Fibroblast of lung (primary cell): ENCODE data around the gene PRDM13. TPM values are rescaled to one million over a fixed set of nuclear protein-coding genes. Genes with fewer than 3 reads are reported as not detected.
"Not testable (repeated sequence)": the region's sequence is repeated elsewhere in the genome, so short reads cannot be mapped to it uniquely, and the experiment has no call there.

ENCODE experiments used
- DNase-seq, 2 donors: peaks; one replicate each; pipeline versions ENCODE4 v3.0.0 to v3.0.0-alpha.2; 2010; ENCODE audit warnings: low read depth in 2 of 2
- H2AFZ ChIP-seq: 2 replicates; pipeline ENCODE4 v1.5.1; 2012; ENCODE audit warnings: low read length, control low read depth, inconsistent platforms
- H3K27ac ChIP-seq: 2 replicates; pipeline ENCODE4 v1.5.1; 2011; ENCODE audit warnings: low read length, control low read depth; ENCODE audit not compliant: insufficient read depth
- H3K27me3 ChIP-seq: 2 replicates; pipeline ENCODE4 v1.5.1; 2011; ENCODE audit warnings: mild to moderate bottlenecking, low read length; ENCODE audit not compliant: control insufficient read depth, insufficient read depth
- H3K36me3 ChIP-seq: 2 replicates; pipeline ENCODE4 v1.5.1; 2011; ENCODE audit warnings: low read length; ENCODE audit not compliant: control insufficient read depth, insufficient read depth
- H3K4me1 ChIP-seq: 2 replicates; pipeline ENCODE4 v1.5.1; 2011; ENCODE audit warnings: low read length; ENCODE audit not compliant: control insufficient read depth, insufficient read depth; ENCODE audit errors: extremely low read depth
- H3K4me2 ChIP-seq: 2 replicates; pipeline ENCODE4 v1.5.1; 2011; ENCODE audit warnings: low read length, control low read depth; ENCODE audit not compliant: insufficient read depth; ENCODE audit errors: extremely low read depth
- H3K4me3 ChIP-seq, 4 experiments: fragments of 200-600 bp in 1 of 4; sonication (generic) in 1 of 4; replicated peaks in 1 of 4; 2 replicates each; pipeline ENCODE4 v1.5.1; 2011 to 2016; ENCODE audit warnings: low read length in 4 of 4, low read depth in 3 of 4, mild to moderate bottlenecking in 3 of 4, control low read depth in 2 of 4, inconsistent platforms in 1 of 4, mixed read lengths in 1 of 4; ENCODE audit not compliant: insufficient read depth in 1 of 4; ENCODE audit errors: control extremely low read depth in 1 of 4
- H3K79me2 ChIP-seq: 2 replicates; pipeline ENCODE4 v1.5.1; 2012; ENCODE audit warnings: mild to moderate bottlenecking, low read length, inconsistent platforms; ENCODE audit not compliant: control insufficient read depth, insufficient read depth
- H3K9ac ChIP-seq: 2 replicates; pipeline ENCODE4 v1.5.1; 2011; ENCODE audit warnings: mild to moderate bottlenecking, low read length, control low read depth; ENCODE audit not compliant: insufficient read depth
- H3K9me3 ChIP-seq: 2 replicates; pipeline ENCODE4 v1.5.1; 2012; ENCODE audit warnings: low read depth, low read length; ENCODE audit not compliant: control insufficient read depth, insufficient read depth
- H4K20me1 ChIP-seq: 2 replicates; pipeline ENCODE4 v1.5.1; 2011; ENCODE audit warnings: low read length; ENCODE audit not compliant: control insufficient read depth, insufficient read depth; ENCODE audit errors: extremely low read depth
- CTCF ChIP-seq, 2 donors: IDR thresholded peaks in 1 of 2; conservative IDR thresholded peaks in 1 of 2; 1 replicate in 1 of 2; 2 replicates in 1 of 2; pipeline ENCODE4 v1.5.1; 2011 to 2012; ENCODE audit warnings: low read length in 2 of 2, control low read depth in 1 of 2, inconsistent platforms in 1 of 2, low read depth in 1 of 2, mild to moderate bottlenecking in 1 of 2
- EZH2 ChIP-seq: IDR thresholded peaks from 2 replicates; pipeline ENCODE4 v1.5.1; 2012; ENCODE audit warnings: low read length, control low read depth, mild to moderate bottlenecking; ENCODE audit errors: missing control alignments
- polyA plus RNA-seq, 2 donors: library from polyadenylated mRNA; depleted of rRNA in 1 of 2; stranded (reverse) in 1 of 2; unstranded in 1 of 2; fragments of >200 nt; gene quantifications; 2 replicates each; pipeline ENCODE4 v1.2.1, GENCODE V29; 2011 to 2012; ENCODE audit warnings: missing spikeins in 1 of 2
- total RNA-seq: library from RNA; depleted of rRNA; stranded (reverse); fragments of >200 nt; gene quantifications from 2 replicates; pipeline ENCODE4 v1.2.1, GENCODE V29; 2014

PRDM13 gene
- total and polyA plus RNA-seq, 2 donors (not counting 1 experiment from before 2014, with no cell fraction given) = not detected

DNA sequence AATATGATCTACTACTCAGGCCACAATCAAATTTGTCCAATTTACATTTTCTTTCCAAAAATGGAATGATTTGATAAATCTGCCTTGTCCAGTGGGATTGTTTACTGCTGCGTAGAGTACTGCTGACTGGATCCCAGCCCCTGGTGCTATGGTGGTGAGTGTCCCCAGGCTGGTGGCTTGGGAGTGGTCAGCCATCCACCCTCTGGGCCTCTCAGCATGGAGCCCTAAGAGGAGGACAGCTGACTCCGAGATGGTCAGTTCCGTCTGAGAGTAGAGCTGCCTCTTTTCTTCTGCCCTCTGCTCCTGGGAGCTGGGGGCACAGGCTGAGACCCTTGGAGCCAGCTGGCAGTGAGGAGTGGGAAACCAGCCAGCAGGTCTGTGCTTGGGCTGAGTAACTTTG, 22.7 kb downstream of the PRDM13 start:
- H3K79me2 ChIP-seq = no peaks in the 10 kb centered on the region
- no peaks in the 10 kb centered on the region for H3K36me3 ChIP-seq
- no peak overlapping the region for H3K4me3 ChIP-seq
- H2AFZ ChIP-seq = no peak overlapping the region
- no peaks in the 10 kb centered on the region for H4K20me1 ChIP-seq
- no peaks in the 10 kb centered on the region for H3K9me3 ChIP-seq
- no peak overlapping the region for H3K9ac ChIP-seq
- DNase-seq = no peak
- no peak for TF ChIP-seq EZH2
- no peak for TF ChIP-seq CTCF (conservative IDR thresholded peaks at IDR 0.05 in 1 of 2, IDR thresholded peaks at IDR 0.05 in 1 of 2; ENCODE audit: low read depth in 1 of 2, low read length in 2 of 2)
- H3K4me1 ChIP-seq = no peaks in the 10 kb centered on the region
- no peak overlapping the region for H3K27ac ChIP-seq
- H3K4me2 ChIP-seq = no peak overlapping the region
- H3K27me3 ChIP-seq = no peaks in the 10 kb centered on the region

DNA sequence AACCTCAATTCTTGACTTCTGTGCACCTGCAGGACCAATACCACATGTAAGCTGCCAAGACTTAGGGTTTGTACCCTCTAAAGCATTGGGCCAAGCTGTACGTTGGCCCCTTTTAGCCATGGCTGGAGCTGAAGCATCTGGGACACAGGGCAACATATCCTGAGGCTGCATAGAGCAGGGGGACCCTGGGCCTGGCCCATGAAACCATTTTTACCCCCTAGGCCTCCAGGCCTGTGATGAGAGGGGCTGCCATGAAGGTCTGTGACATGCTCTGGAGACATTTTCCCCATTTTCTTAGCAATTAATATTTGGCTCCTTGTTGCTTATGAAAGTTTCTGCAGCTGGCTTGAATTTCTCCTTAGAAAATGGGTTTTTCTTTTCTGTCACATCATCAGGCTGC, 31.0 kb downstream of the PRDM13 start:
- Histone ChIP-seq H3K4me2 (no peak overlapping the region), H3K9ac (no peak overlapping the region), H2AFZ (no peak overlapping the region), H3K79me2 (no peaks in the 10 kb centered on the region), H3K4me3 (no peak overlapping the region), H4K20me1 (no peaks in the 10 kb centered on the region), H3K27me3 (no peaks in the 10 kb centered on the region), H3K27ac (no peak overlapping the region), H3K4me1 (no peaks in the 10 kb centered on the region), H3K9me3 (no peaks in the 10 kb centered on the region), H3K36me3 (no peaks in the 10 kb centered on the region)
- TF ChIP-seq EZH2 = no peak
- TF ChIP-seq CTCF (conservative IDR thresholded peaks at IDR 0.05 in 1 of 2, IDR thresholded peaks at IDR 0.05 in 1 of 2; ENCODE audit: low read depth in 1 of 2, low read length in 2 of 2) = no peak
- no peak for DNase-seq

- H3K79me2 ChIP-seq, H2AFZ ChIP-seq, H3K27ac ChIP-seq, DNase-seq, H3K27me3 ChIP-seq, H3K4me3 ChIP-seq, H3K9me3 ChIP-seq, H4K20me1 ChIP-seq, H3K4me2 ChIP-seq, H3K9ac ChIP-seq, H3K36me3 ChIP-seq, H3K4me1 ChIP-seq: not testable (repeated sequence)
Observed at GRCh38 chr6:99638358-99638757, 31.7 kb downstream of the PRDM13 start.
